ENCODE data around the gene PTK7. TPM values are rescaled to one million over a fixed set of nuclear protein-coding genes. Genes with fewer than 3 reads are reported as not detected.

PTK7 gene
- total and polyA plus RNA-seq, 4 experiments from 2014 or later = 0.08 to 0.42 (median 0.26) TPM; not detected in 1

DNA sequence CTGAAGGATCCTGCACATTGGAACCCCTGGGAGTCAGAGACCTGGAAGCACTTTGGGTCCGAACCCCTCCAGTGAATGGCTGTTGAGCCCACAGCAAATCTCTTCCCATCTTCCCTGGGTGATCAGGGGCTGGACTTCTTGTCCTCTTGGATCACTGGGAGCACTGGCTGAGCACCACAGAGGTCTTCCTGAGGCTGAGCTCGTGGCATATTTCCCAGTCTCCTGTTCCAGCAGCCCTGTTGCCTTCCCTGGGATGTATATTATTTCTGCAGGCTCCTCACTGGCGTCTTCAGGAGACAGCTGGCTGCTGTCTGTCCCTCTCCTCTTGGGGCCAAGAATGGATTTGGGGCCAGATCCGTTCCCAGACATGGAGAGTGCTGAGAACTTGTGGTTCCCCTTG, 43.4 kb downstream of the PTK7 start:
- Histone ChIP-seq H3K27me3 (ENCODE audit: insufficient read depth, low read length) (no peaks in the 10 kb centered on the region), H3K4me1 (ENCODE audit: insufficient read depth, low read length) (no peaks in the 10 kb centered on the region), H3K36me3 (ENCODE audit: insufficient read depth, low read length) (no peaks in the 10 kb centered on the region), H3K9me3 (ENCODE audit: control insufficient read depth in 1 of 2, low read length in 2 of 2) (no peaks in the 10 kb centered on the region), H3K4me3 (ENCODE audit: low read length in 2 of 2) (no peak overlapping the region), H3K27ac (ENCODE audit: low read depth, low read length) (no peak overlapping the region)
- H3K9me3 Mint-ChIP-seq = no peaks in the 10 kb centered on the region
- intact Hi-C loops (cut with micrococcal nuclease) = no loop called here
- H3K4me1 Mint-ChIP-seq = peaks cover 0 to 3% (median 0%) of the 10 kb centered on the region in 4 donors
- CTCF ChIA-PET (ENCODE audit: partially characterized antibody) = no interaction called here
- H3K27ac Mint-ChIP-seq = peak overlapping the region in 1 of 7 donors; percentile 22
- no peaks in the 10 kb centered on the region for H3K36me3 Mint-ChIP-seq
- no peaks in the 10 kb centered on the region for H3K27me3 Mint-ChIP-seq
- POLR2A ChIA-PET (ENCODE audit: partially characterized antibody) = no interaction called here
- no peak for DNase-seq
- H3K4me3 Mint-ChIP-seq = no peak overlapping the region

DNA sequence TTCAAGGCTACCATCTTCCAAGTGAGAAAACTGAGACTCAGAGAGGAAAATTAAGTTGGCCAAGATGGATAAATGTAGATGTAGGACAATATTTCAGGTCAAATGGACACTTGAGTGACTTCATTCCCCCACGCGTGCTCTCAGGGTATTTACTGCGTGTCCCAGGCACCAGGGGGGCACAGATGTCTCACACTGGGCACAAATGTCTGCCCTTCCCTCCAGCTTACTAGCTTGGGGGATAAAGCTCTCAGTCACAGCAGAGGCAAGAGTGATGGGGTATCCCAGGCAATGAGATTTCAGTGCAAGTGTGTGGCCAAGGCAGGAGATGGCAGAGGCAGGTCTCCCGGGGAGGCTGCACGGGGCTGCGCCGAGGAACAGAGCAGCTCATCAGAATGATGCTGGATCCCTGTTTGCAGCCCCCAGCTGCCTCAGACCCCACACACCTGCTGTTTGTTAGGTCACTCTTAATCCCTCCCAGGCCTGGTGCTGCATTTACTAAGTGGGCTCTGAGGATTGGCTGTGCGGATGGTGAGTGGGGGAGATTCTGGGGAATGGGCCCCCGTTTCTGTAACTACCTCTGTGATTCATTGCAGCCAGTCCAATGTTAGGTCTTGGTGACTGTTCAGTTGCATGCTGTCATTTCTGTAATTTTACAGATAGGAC, 44.1 kb downstream of the PTK7 start:
- Mint-ChIP-seq H3K27me3 (no peaks in the 10 kb centered on the region), H3K4me1 (peaks cover 0 to 3% (median 0%) of the 10 kb centered on the region in 4 donors), H3K9me3 (no peaks in the 10 kb centered on the region), H3K36me3 (no peaks in the 10 kb centered on the region), H3K4me3 (no peak overlapping the region), H3K27ac (no peak overlapping the region)
- Histone ChIP-seq H3K27ac (ENCODE audit: low read depth, low read length) (no peak overlapping the region), H3K9me3 (ENCODE audit: control insufficient read depth in 1 of 2, low read length in 2 of 2) (no peaks in the 10 kb centered on the region), H3K4me1 (ENCODE audit: insufficient read depth, low read length) (no peaks in the 10 kb centered on the region), H3K4me3 (ENCODE audit: low read length in 2 of 2) (no peak overlapping the region), H3K36me3 (ENCODE audit: insufficient read depth, low read length) (no peaks in the 10 kb centered on the region), H3K27me3 (ENCODE audit: insufficient read depth, low read length) (no peaks in the 10 kb centered on the region)
- intact Hi-C loops (cut with micrococcal nuclease) = no loop called here
- POLR2A ChIA-PET (ENCODE audit: partially characterized antibody) = no interaction called here
- DNase-seq = no peak
- CTCF ChIA-PET (ENCODE audit: partially characterized antibody) = no interaction called here

DNA sequence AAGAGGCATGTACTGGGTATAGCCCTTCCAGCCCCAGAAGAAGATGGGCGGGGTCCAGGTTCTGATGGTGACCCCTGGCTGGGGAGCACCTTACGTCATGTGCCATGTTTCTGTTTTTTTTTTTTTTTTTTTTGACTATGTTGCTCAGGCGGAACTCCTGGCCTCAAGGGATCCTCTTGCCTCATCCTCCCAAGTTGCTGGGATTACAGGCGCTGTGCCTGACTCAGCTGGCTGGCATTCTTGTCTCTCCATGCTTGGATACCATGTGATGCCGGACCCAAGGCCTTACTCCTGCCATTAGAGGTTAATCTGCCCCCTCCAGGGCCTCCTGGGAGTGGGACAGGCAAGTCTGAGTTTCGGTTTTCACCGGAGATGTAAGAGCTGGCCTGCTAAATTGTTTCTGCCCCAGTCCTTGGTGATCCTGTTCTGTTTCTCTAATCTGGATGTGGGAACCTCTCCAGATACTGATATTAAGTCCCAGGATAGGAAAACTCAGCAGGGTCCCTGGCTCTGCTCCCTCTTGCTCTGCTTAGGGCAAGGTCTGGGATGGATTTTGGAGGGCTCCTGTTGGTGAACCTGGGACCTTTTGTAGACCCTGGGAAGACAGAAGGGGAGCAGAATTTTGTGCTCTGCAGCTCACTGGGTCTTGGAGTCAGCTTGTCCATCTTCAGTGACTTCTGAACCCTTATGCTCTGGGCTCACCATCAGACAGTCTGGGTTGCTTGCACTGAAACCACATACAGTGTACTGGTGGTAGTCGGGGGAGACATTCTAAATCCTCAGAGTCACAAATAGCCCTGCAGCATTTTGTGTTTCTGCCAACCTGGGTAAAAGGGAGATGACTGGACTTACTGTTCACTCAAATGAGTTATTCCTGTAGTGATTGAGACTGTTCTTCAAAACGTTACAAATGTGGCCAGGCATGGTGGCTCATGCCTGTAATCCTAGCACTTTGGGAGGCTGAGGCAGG, 45.1 kb downstream of the PTK7 start:
- H3K27ac Mint-ChIP-seq = no peak overlapping the region
- no peak overlapping the region for H3K4me3 Mint-ChIP-seq
- H3K36me3 Mint-ChIP-seq = no peaks in the 10 kb centered on the region
- no peaks in the 10 kb centered on the region for H3K9me3 ChIP-seq (ENCODE audit: control insufficient read depth in 1 of 2, low read length in 2 of 2)
- H3K4me1 ChIP-seq (ENCODE audit: insufficient read depth, low read length) = no peaks in the 10 kb centered on the region
- CTCF ChIA-PET (ENCODE audit: partially characterized antibody) = no interaction called here
- H3K27me3 ChIP-seq (ENCODE audit: insufficient read depth, low read length) = no peaks in the 10 kb centered on the region
- H3K27me3 Mint-ChIP-seq = no peaks in the 10 kb centered on the region
- no peaks in the 10 kb centered on the region for H3K9me3 Mint-ChIP-seq
- H3K4me3 ChIP-seq (ENCODE audit: low read length in 2 of 2) = no peak overlapping the region
- intact Hi-C loops (cut with micrococcal nuclease) = no loop called here
- no peak overlapping the region for H3K27ac ChIP-seq (ENCODE audit: low read depth, low read length)
- H3K4me1 Mint-ChIP-seq = peaks cover 0 to 3% (median 0%) of the 10 kb centered on the region in 4 donors
- no peaks in the 10 kb centered on the region for H3K36me3 ChIP-seq (ENCODE audit: insufficient read depth, low read length)
- POLR2A ChIA-PET (ENCODE audit: partially characterized antibody) = no interaction called here
- no peak for DNase-seq

DNA sequence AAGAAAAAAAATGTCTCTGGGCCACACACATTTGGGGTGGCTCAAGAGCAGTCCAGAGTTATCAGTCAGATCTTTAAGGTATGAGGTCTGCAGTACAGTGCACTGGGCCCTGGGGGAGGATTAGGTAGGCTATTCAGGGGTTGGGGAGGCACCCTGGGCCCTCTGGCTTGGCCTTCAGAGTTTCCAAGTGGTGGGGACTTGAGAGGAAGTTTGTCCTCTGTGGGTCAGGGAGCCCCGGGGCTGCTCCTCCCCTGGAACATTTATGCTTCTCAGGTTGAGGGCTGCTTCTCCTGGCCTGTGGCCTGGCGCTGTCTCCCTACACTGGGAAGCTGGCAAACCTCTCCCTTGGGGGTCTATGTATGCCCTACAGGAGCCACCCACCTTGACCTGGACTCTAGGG, 46.0 kb downstream of the PTK7 start:
- no peak overlapping the region for H3K4me3 Mint-ChIP-seq
- H3K4me1 Mint-ChIP-seq = no peaks in the 10 kb centered on the region

DNA sequence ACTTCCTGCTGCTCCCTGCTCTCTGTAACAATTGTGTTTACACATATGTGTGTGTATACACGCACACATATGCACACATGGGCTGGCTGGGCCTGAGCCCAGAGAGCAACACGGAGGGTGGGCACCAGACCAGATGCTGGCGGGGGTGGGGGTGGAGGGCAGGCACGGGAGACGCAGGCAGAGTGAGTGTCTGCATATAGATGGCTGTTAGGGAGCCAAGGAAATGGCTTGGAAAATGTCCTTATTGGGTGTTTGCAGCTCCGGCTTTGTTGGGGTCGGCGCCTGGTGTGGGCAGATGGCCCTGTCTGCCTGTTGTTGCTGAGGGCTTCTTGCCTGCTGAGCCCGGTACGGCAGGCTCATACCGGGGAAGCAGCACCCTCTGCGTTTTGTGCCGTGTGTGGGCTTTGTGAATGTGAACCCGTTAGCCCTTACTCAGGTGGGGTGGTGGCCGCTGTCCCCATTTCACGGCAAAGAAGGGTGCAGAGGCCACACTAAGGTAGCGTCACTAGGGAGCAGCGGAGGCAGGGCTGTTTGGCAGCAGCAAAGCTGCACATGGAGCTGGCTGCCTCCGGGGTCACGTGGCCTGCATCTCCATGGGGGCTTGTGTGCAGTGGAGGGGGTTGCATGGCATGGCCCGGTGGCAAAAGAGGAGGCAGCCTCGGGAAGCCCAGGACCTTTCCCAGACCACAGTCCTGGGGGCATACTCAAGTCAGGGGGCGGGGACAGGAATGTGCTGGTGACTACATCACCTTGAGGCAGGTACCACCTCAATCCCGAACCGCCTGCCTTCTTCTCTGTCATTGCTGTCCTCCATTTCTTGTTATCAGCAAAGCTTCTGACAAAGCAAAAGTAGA, 47.6 kb downstream of the PTK7 start:
- POLR2A ChIA-PET (ENCODE audit: partially characterized antibody) = no interaction called here
- H3K36me3 Mint-ChIP-seq = no peaks in the 10 kb centered on the region

More for the DNA sequence above, 46.0 kb downstream of the PTK7 start:
- Mint-ChIP-seq H3K27me3 (no peaks in the 10 kb centered on the region), H3K9me3 (no peaks in the 10 kb centered on the region), H3K27ac (no peak overlapping the region), H3K36me3 (no peaks in the 10 kb centered on the region)
- Histone ChIP-seq H3K4me3 (ENCODE audit: low read length in 2 of 2) (no peak overlapping the region), H3K4me1 (ENCODE audit: insufficient read depth, low read length) (no peaks in the 10 kb centered on the region), H3K27ac (ENCODE audit: low read depth, low read length) (no peak overlapping the region), H3K27me3 (ENCODE audit: insufficient read depth, low read length) (no peaks in the 10 kb centered on the region), H3K36me3 (ENCODE audit: insufficient read depth, low read length) (no peaks in the 10 kb centered on the region), H3K9me3 (ENCODE audit: control insufficient read depth in 1 of 2, low read length in 2 of 2) (no peaks in the 10 kb centered on the region)
- ChIA-PET CTCF (ENCODE audit: partially characterized antibody) (no interaction called here), POLR2A (ENCODE audit: partially characterized antibody) (no interaction called here)
- intact Hi-C loops (cut with micrococcal nuclease) = no loop called here
- DNase-seq = no peak

DNA sequence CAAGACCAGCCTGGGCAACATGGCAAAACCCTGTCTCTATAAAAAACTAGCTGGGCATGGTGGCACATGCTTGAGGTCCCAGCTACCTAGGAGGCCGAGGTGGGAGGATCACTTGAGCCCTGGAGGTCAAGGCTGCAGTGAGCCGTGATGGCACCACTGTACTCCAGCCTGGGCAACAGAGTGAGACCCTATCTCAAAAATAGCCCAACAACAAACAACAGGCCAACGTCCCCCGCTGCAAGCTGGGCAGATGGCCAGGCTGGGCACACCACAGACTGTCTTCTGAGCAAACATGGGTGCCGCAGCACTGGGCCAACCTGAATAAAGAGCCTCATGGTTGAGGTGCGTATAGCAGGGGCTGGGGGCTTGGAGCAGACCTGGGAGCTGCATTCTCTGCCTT, 48.4 kb downstream of the PTK7 start:
- Mint-ChIP-seq H3K27ac (no peak overlapping the region), H3K9me3 (no peaks in the 10 kb centered on the region), H3K4me3 (no peak overlapping the region), H3K4me1 (no peaks in the 10 kb centered on the region), H3K27me3 (peaks cover 0 to 2% of the 10 kb centered on the region in 2 donors), H3K36me3 (no peaks in the 10 kb centered on the region)
- Histone ChIP-seq H3K36me3 (ENCODE audit: insufficient read depth, low read length) (no peaks in the 10 kb centered on the region), H3K27me3 (ENCODE audit: insufficient read depth, low read length) (no peaks in the 10 kb centered on the region), H3K4me3 (ENCODE audit: low read length in 2 of 2) (no peak overlapping the region), H3K27ac (ENCODE audit: low read depth, low read length) (no peak overlapping the region), H3K4me1 (ENCODE audit: insufficient read depth, low read length) (no peaks in the 10 kb centered on the region), H3K9me3 (ENCODE audit: control insufficient read depth in 1 of 2, low read length in 2 of 2) (no peaks in the 10 kb centered on the region)
- DNase-seq = no peak
- ChIA-PET CTCF (ENCODE audit: partially characterized antibody) (no interaction called here), POLR2A (ENCODE audit: partially characterized antibody) (no interaction called here)
- intact Hi-C loops (cut with micrococcal nuclease) = no loop called here

More for the DNA sequence above, 47.6 kb downstream of the PTK7 start:
- intact Hi-C loops (cut with micrococcal nuclease) = no loop called here
- CTCF ChIA-PET (ENCODE audit: partially characterized antibody) = no interaction called here
- Histone ChIP-seq H3K4me3 (ENCODE audit: low read length in 2 of 2) (no peak overlapping the region), H3K4me1 (ENCODE audit: insufficient read depth, low read length) (no peaks in the 10 kb centered on the region), H3K9me3 (ENCODE audit: control insufficient read depth in 1 of 2, low read length in 2 of 2) (no peaks in the 10 kb centered on the region), H3K27ac (ENCODE audit: low read depth, low read length) (no peak overlapping the region), H3K27me3 (ENCODE audit: insufficient read depth, low read length) (no peaks in the 10 kb centered on the region), H3K36me3 (ENCODE audit: insufficient read depth, low read length) (no peaks in the 10 kb centered on the region)
- H3K4me3 Mint-ChIP-seq = no peak overlapping the region
- H3K4me1 Mint-ChIP-seq = no peaks in the 10 kb centered on the region
- H3K9me3 Mint-ChIP-seq = no peaks in the 10 kb centered on the region
- DNase-seq = no peak
- peaks cover 0 to 2% of the 10 kb centered on the region in 2 donors for H3K27me3 Mint-ChIP-seq
- no peak overlapping the region for H3K27ac Mint-ChIP-seq

DNA sequence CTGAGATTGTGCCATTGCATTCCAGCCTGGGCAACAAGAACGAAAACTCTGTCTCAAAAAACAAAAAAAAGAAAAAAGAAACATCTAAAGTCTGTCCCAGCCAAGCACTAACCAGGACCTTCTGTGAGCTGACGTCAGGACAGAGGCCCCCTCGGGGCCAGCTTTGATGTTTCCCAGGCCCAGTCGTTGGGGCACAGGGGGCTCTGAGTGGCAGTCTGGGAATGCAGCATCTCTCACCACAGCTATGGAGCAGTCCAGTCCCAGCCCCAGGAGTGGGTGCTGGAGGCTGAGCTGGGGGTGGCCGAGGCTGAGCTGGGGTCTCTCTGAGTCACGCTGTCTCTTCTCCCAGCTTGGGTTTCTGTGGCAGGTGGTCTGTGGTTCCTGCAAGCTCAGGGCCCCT, 49.0 kb downstream of the PTK7 start:
- Histone ChIP-seq H3K4me3 (ENCODE audit: low read length in 2 of 2) (no peak overlapping the region), H3K27ac (ENCODE audit: low read depth, low read length) (no peak overlapping the region), H3K27me3 (ENCODE audit: insufficient read depth, low read length) (no peaks in the 10 kb centered on the region), H3K9me3 (ENCODE audit: control insufficient read depth in 1 of 2, low read length in 2 of 2) (no peaks in the 10 kb centered on the region), H3K4me1 (ENCODE audit: insufficient read depth, low read length) (no peaks in the 10 kb centered on the region), H3K36me3 (ENCODE audit: insufficient read depth, low read length) (no peaks in the 10 kb centered on the region)
- intact Hi-C loops (cut with micrococcal nuclease) = no loop called here
- Mint-ChIP-seq H3K4me1 (no peaks in the 10 kb centered on the region), H3K36me3 (no peaks in the 10 kb centered on the region), H3K27me3 (peaks cover 0 to 2% of the 10 kb centered on the region in 2 donors), H3K27ac (no peak overlapping the region), H3K4me3 (no peak overlapping the region), H3K9me3 (no peaks in the 10 kb centered on the region)
- ChIA-PET POLR2A (ENCODE audit: partially characterized antibody) (no interaction called here), CTCF (ENCODE audit: partially characterized antibody) (no interaction called here)
- no peak for DNase-seq
